Breast epithelium (tissue), 3 donors: Measurements from ENCODE around the gene ME3.

Experiments used
- CTCF ChIP-seq, 3 donors: fragments of 450-650 bp; IDR thresholded peaks; one replicate each; pipeline ENCODE4 v1.5.1; 2016 to 2017; ENCODE audit warnings: antibody characterized with exemption in 3 of 3, mild to moderate bottlenecking in 3 of 3, moderate library complexity in 3 of 3
- POLR2A ChIP-seq: fragments of 450-650 bp; IDR thresholded peaks from one replicate; pipeline ENCODE4 v1.6.1; 2016; ENCODE audit warnings: antibody characterized with exemption, mild to moderate bottlenecking, moderate library complexity

- TF ChIP-seq CTCF (IDR thresholded peaks at IDR 0.05) (no peak), POLR2A (no peak)
Measured at GRCh38 chr11:86440305-86440716, 232.1 kb downstream of the ME3 start.
